B cell (primary cell): ENCODE measurements around the gene TMEM38B. TPM values are rescaled to one million over a fixed set of nuclear protein-coding genes. Genes with fewer than 3 reads are reported as not detected.

Experiments
- ATAC-seq: fragments of 200-7000 bp; cut with Tn5 transposase; one replicate; pipeline ENCODE4 v1.10.0; 2021; ENCODE audit warnings: low read depth, mild to moderate bottlenecking, moderate number of reproducible peaks, moderate library complexity
- CTCF ChIA-PET: fragments of 350-600 bp; sonication (Branson Sonifier 250); formaldehyde crosslinking; loops from one replicate; lab custom pipeline; 2021; ENCODE audit warnings: antibody characterized with exemption, inconsistent platforms; lab: Charles Lee
- POLR2A ChIA-PET: fragments of 350-600 bp; sonication (Branson Sonifier 250); formaldehyde crosslinking; loops from one replicate; lab custom pipeline; 2021; ENCODE audit warnings: antibody characterized with exemption; lab: Charles Lee
- DNase-seq: peaks from one replicate; pipeline ENCODE4 v3.0.0; 2013
- H2AFZ ChIP-seq: 2 replicates; pipeline ENCODE4 v1.6.1; 2012; ENCODE audit warnings: mild to moderate bottlenecking, low read depth, low read length; ENCODE audit not compliant: insufficient read depth, poor library complexity, severe bottlenecking
- H3K27ac ChIP-seq, 2 donors: 1 replicate in 1 of 2; 2 replicates in 1 of 2; pipeline ENCODE4 v1.5.1; 2012 to 2013; ENCODE audit warnings: low read length in 2 of 2, mild to moderate bottlenecking in 2 of 2, moderate library complexity in 1 of 2
- H3K27me3 ChIP-seq, 4 experiments: fragments of 200-600 bp in 1 of 4; sonication (generic) in 1 of 4; replicated peaks in 1 of 4; 1 replicate in 2 of 4; 2 replicates in 2 of 4; pipeline versions ENCODE4 v1.6.1 to v1.7.0; 2013 to 2016; ENCODE audit warnings: low read length in 3 of 4, mild to moderate bottlenecking in 2 of 4, mixed read lengths in 1 of 4, moderate library complexity in 1 of 4; ENCODE audit not compliant: insufficient read depth in 4 of 4, control insufficient read depth in 3 of 4; ENCODE audit errors: control extremely low read depth in 1 of 4
- H3K36me3 ChIP-seq, 2 experiments: replicated peaks in 1 of 2; 1 replicate in 1 of 2; 2 replicates in 1 of 2; pipeline versions ENCODE4 v1.6.1 to v1.7.1; 2013; ENCODE audit warnings: low read length in 1 of 2; ENCODE audit not compliant: insufficient read depth in 2 of 2, control insufficient read depth in 1 of 2; ENCODE audit errors: control extremely low read depth in 1 of 2, extremely low read depth in 1 of 2
- H3K4me1 ChIP-seq, 2 donors: fragments of 200-600 bp in 1 of 2; sonication (generic) in 1 of 2; 1 replicate in 1 of 2; 2 replicates in 1 of 2; pipeline versions ENCODE4 v1.5.1 to v1.6.1; 2013 to 2017; ENCODE audit warnings: low read length in 2 of 2; ENCODE audit not compliant: control insufficient read depth in 2 of 2, insufficient read depth in 2 of 2
- H3K4me2 ChIP-seq: replicated peaks from 2 replicates; pipeline ENCODE3; 2012; ENCODE audit warnings: mild to moderate bottlenecking, low read depth, low read length; ENCODE audit not compliant: poor library complexity, severe bottlenecking
- H3K4me3 ChIP-seq, 5 experiments: fragments of 200-600 bp in 1 of 5; sonication (generic) in 1 of 5; 1 replicate in 3 of 5; 2 replicates in 2 of 5; pipeline versions ENCODE4 v1.5.1 to v1.7.0; 2011 to 2016; ENCODE audit warnings: low read length in 4 of 5, mild to moderate bottlenecking in 4 of 5, low read depth in 2 of 5, control low read depth in 1 of 5, moderate library complexity in 1 of 5; ENCODE audit not compliant: insufficient read depth in 1 of 5; ENCODE audit errors: control extremely low read depth in 1 of 5, extremely low read depth in 1 of 5
- H3K79me2 ChIP-seq: fragments of 200-600 bp; sonication (generic); one replicate; pipeline ENCODE4 v1.6.0; 2016; ENCODE audit warnings: low read length; ENCODE audit not compliant: control insufficient read depth, insufficient read depth
- H3K9ac ChIP-seq: fragments of 200-600 bp; sonication (generic); 2 replicates; pipeline ENCODE4 v1.6.1; 2017; ENCODE audit warnings: mild to moderate bottlenecking, low read length, moderate library complexity
- H3K9me3 ChIP-seq, 3 donors: one replicate each; pipeline versions ENCODE4 v1.6.1 to v1.7.1; 2013; ENCODE audit warnings: low read length in 2 of 3; ENCODE audit not compliant: control insufficient read depth in 2 of 3, insufficient read depth in 1 of 3; ENCODE audit errors: control extremely low read depth in 1 of 3
- H4K20me1 ChIP-seq: 2 replicates; pipeline ENCODE4 v1.6.0; 2012; ENCODE audit warnings: mild to moderate bottlenecking, low read length; ENCODE audit not compliant: insufficient read depth, control insufficient read depth, poor library complexity, severe bottlenecking
- H3K27ac Mint-ChIP-seq: one replicate; pipeline ENCODE4 v1.8.0; 2021; ENCODE audit warnings: mixed read lengths
- H3K27me3 Mint-ChIP-seq: one replicate; pipeline ENCODE4 v1.8.0; 2021; ENCODE audit warnings: mixed read lengths
- H3K4me1 Mint-ChIP-seq: one replicate; pipeline ENCODE4 v1.8.0; 2021; ENCODE audit warnings: mixed read lengths
- H3K4me3 Mint-ChIP-seq: one replicate; pipeline ENCODE4 v1.8.0; 2021; ENCODE audit warnings: mixed read lengths
- H3K9me3 Mint-ChIP-seq: one replicate; pipeline ENCODE4 v1.8.0; 2022; ENCODE audit warnings: mixed read lengths; ENCODE audit not compliant: insufficient read depth
- EZH2 ChIP-seq: IDR thresholded peaks from 2 replicates; pipeline ENCODE4 v1.6.1; 2012; ENCODE audit warnings: borderline replicate concordance, low read depth, mild to moderate bottlenecking, moderate library complexity, low read length; ENCODE audit not compliant: insufficient read depth, poor library complexity, severe bottlenecking
- WGBS: methylation state at CpG from one replicate; pipeline ENCODE4 v1.1.5; 2013; ENCODE audit warnings: missing lambda C conversion rate; ENCODE audit not compliant: insufficient coverage; 5-methylcytosine and 5-hydroxymethylcytosine counted together
- intact Hi-C: fragments of 100-400 bp; cut with micrococcal nuclease; formaldehyde crosslinking; loops from one replicate; pipeline ENCODE4 v1.10.0; 2022
- polyA plus RNA-seq: library from polyadenylated mRNA; depleted of rRNA; stranded (reverse); fragments of >200 nt; gene quantifications from 2 replicates; pipeline ENCODE4 v1.2.3, GENCODE V29; 2012
- total RNA-seq, 2 donors: library from RNA; stranded (reverse); fragments of 120-200 nt in 1 of 2; gene quantifications; 1 replicate in 1 of 2; 2 replicates in 1 of 2; pipeline versions ENCODE4 v1.2.3 to v1.2.4, GENCODE V29; 2013 to 2022
- TF ChIP-seq, protein P1 (sequence below): fragments of 200-600 bp; IDR thresholded peaks from one replicate; pipeline ENCODE4 v1.8.0; 2022; ENCODE audit warnings: antibody characterized with exemption, mild to moderate bottlenecking

The TMEM38B gene
- total and polyA plus RNA-seq, 2 donors (not counting 1 experiment from before 2014, with no cell fraction given), result 6.4 to 29.6 TPM

DNA sequence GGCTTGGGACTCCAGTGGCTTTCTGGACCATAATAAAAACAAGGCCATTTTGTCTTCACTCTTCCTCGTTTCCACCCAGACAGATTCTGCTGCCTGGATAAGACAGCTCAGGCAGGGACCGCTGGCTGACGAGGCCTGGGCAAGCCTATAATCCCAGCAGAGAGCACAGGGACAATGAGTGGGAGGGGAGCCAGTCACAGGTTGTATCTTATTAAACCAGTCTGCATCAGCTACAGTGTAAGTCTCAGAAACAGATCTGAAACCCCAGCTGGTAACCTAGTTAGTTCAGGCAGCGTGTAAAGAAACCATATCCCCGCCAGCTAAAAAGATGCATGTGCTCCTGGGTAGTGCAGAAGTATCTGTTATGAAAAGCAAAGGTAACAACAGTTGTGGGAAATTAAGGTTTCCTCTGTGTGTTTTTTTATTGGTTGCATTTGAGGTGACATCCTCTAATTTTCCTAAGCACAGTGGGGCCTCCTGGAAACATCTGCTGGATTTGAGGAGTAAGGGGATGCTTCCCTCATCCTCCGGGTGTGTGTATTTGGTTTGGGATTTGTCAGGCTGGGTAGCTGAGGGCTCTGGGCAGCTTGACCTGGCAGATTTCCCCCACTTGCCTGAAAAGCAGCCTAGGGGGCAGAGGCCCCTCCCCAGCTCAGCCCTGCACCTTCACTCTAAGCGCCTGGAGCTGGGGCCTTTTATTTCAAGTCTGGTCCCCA lies 47.3 kb upstream of the TMEM38B start:
- no peaks in the 10 kb centered on the region for H3K79me2 ChIP-seq
- no peak for TF ChIP-seq EZH2
- TF ChIP-seq, protein P1, sequence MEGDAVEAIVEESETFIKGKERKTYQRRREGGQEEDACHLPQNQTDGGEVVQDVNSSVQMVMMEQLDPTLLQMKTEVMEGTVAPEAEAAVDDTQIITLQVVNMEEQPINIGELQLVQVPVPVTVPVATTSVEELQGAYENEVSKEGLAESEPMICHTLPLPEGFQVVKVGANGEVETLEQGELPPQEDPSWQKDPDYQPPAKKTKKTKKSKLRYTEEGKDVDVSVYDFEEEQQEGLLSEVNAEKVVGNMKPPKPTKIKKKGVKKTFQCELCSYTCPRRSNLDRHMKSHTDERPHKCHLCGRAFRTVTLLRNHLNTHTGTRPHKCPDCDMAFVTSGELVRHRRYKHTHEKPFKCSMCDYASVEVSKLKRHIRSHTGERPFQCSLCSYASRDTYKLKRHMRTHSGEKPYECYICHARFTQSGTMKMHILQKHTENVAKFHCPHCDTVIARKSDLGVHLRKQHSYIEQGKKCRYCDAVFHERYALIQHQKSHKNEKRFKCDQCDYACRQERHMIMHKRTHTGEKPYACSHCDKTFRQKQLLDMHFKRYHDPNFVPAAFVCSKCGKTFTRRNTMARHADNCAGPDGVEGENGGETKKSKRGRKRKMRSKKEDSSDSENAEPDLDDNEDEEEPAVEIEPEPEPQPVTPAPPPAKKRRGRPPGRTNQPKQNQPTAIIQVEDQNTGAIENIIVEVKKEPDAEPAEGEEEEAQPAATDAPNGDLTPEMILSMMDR, result no peak
- WGBS, result 100% methylated on average over 5 of the region's 7 CpGs
- no peak for DNase-seq
- no peaks in the 10 kb centered on the region for H3K27me3 Mint-ChIP-seq
- ChIA-PET CTCF (interaction anchor here (0.9 to 1.1 kb wide), 2 partner anchors 9 kb away, joined by 3 to 5 read pairs; no protein-coding TSS in a partner anchor), POLR2A (no interaction called here)
- intact Hi-C loops, result no loop called here
- no peak overlapping the region for H3K4me2 ChIP-seq
- H4K20me1 ChIP-seq, result no peaks in the 10 kb centered on the region
- no peak overlapping the region for H3K4me3 ChIP-seq
- H3K4me3 Mint-ChIP-seq, result no peak overlapping the region
- H3K9ac ChIP-seq, result no peak overlapping the region
- H3K9me3 Mint-ChIP-seq, result no peaks in the 10 kb centered on the region
- no peak for ATAC-seq
- H3K9me3 ChIP-seq, result no peaks in the 10 kb centered on the region
- H3K4me1 ChIP-seq, result no peaks in the 10 kb centered on the region
- no peaks in the 10 kb centered on the region for H3K27me3 ChIP-seq
- no peaks in the 10 kb centered on the region for H3K4me1 Mint-ChIP-seq
- H2AFZ ChIP-seq, result no peak overlapping the region
- no peak overlapping the region for H3K27ac Mint-ChIP-seq
- H3K36me3 ChIP-seq, result no peaks in the 10 kb centered on the region
- no peak overlapping the region for H3K27ac ChIP-seq

DNA sequence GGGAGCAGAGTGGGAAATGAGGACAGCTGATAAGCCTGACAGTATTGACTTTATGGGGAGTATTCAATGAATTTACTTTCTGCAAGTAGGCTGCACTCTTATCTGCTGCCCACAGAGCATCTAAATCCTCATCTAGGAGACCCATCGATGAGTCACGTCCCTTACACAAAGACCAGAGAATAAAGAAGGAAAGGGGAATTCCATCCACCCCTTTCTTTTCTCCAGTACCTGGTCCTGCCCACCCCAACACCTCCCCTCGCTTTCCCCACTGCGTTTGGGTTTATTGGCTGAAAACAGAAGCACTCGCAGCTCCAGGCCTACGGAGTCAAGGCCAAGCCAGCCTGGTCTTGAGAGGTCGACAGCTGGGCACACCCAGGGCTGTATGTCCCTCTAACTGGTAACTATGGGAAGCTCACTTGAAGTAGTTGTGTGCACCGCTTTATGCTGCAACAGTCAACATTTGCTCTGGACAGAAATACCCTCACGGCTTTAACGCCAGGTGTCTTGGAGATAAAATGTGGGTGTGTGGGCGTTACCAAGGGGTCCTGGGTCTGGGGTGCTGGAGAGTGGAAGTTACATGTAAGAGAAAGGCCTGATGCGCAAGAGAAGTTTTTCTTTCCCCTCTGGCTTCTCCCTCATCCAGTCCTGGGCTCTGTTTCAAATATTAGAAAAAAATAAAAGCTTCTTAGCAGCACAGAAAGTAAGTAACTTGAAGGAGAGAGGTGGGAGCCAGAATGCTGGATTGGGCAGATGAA lies 46.6 kb upstream of the TMEM38B start:
- Histone ChIP-seq H3K79me2 (no peaks in the 10 kb centered on the region), H3K27ac (no peak overlapping the region), H4K20me1 (no peaks in the 10 kb centered on the region), H3K4me3 (no peak overlapping the region), H3K4me2 (no peak overlapping the region), H3K9me3 (no peaks in the 10 kb centered on the region), H3K4me1 (no peaks in the 10 kb centered on the region), H3K27me3 (no peaks in the 10 kb centered on the region), H2AFZ (no peak overlapping the region), H3K9ac (no peak overlapping the region), H3K36me3 (no peaks in the 10 kb centered on the region)
- TF ChIP-seq, protein P1, result no peak
- TF ChIP-seq EZH2, result no peak
- Mint-ChIP-seq H3K4me3 (no peak overlapping the region), H3K4me1 (no peaks in the 10 kb centered on the region), H3K27ac (no peak overlapping the region), H3K9me3 (no peaks in the 10 kb centered on the region), H3K27me3 (no peaks in the 10 kb centered on the region)
- WGBS, result 88% methylated on average over 11 of the region's 12 CpGs
- ATAC-seq, result no peak
- intact Hi-C loops, result no loop called here
- CTCF ChIA-PET, result interaction anchor here (1.1 kb wide), 1 partner anchor 10 kb away, joined by 4 read pairs; no protein-coding TSS in a partner anchor
- POLR2A ChIA-PET, result no interaction called here
- no peak for DNase-seq
